ENCODE data around the gene TRO. TPM values are rescaled to one million over a fixed set of nuclear protein-coding genes. Genes with fewer than 3 reads are reported as not detected.

The TRO gene
- total RNA-seq, 2 donors from 2014 or later, result 9.7 to 24.3 TPM

DNA sequence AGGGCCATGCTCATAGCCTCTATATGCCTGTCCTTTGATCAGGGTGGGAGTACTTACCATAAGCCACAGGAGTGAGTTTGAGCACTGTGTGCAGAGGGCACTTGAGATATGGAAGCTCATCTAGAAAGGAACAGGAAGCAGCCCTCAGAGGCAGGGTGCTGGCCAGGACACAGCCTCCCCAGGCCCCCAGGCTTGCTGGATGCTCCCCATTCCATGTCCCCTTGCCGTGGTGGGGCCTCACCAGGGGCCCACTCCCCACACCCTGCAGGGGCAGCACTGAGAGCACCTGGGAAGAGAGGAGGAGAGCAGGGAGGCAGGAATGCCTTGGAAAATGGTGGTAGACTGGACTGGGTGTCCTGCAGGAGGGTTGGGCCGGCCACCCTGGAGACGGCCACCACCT is 14.3 kb downstream of the TRO start:
- WGBS, result 94% methylated on average over 3 of the region's 3 CpGs
- no peak overlapping the region for H3K27ac ChIP-seq
- intact Hi-C loops (cut with DNase I), result no loop called here
- no peaks in the 10 kb centered on the region for H3K4me1 ChIP-seq (replicated peaks)
- no peaks in the 10 kb centered on the region for H3K27me3 ChIP-seq (replicated peaks; ENCODE audit: insufficient read depth)
- no peaks in the 10 kb centered on the region for H3K36me3 ChIP-seq
- no peak for DNase-seq (ENCODE audit: low spot score)
- no peaks in the 10 kb centered on the region for H3K9me3 ChIP-seq
- H3K4me3 ChIP-seq, result no peak overlapping the region
- no peak for TF ChIP-seq POLR2A (IDR thresholded peaks at IDR 0.05)
- TF ChIP-seq, protein P1, sequence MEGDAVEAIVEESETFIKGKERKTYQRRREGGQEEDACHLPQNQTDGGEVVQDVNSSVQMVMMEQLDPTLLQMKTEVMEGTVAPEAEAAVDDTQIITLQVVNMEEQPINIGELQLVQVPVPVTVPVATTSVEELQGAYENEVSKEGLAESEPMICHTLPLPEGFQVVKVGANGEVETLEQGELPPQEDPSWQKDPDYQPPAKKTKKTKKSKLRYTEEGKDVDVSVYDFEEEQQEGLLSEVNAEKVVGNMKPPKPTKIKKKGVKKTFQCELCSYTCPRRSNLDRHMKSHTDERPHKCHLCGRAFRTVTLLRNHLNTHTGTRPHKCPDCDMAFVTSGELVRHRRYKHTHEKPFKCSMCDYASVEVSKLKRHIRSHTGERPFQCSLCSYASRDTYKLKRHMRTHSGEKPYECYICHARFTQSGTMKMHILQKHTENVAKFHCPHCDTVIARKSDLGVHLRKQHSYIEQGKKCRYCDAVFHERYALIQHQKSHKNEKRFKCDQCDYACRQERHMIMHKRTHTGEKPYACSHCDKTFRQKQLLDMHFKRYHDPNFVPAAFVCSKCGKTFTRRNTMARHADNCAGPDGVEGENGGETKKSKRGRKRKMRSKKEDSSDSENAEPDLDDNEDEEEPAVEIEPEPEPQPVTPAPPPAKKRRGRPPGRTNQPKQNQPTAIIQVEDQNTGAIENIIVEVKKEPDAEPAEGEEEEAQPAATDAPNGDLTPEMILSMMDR (IDR thresholded peaks at IDR 0.05), result no peak
- no peak for TF ChIP-seq POLR2AphosphoS5 (IDR thresholded peaks at IDR 0.05)

DNA sequence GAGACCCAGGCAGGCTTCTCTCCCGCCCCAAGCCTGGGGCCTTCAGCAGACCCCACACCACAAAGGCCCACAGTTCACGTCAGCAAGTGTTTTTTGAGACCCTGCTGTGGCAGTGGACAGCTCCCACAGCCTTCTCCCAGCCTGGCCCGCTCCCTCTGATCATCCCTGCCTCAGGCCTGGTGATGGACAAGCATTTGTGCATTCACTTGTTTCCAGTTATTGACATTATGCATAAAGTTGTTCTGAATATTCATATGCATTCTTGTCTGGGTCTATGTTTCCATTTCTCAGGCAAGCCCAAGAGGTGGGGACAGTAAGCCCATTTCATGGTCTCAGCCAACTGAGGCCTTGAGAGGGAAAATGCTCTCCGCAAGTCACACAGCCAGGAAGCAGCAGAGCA is 14.7 kb downstream of the TRO start:
- Histone ChIP-seq H3K27ac (no peak overlapping the region), H3K27me3 (replicated peaks; ENCODE audit: insufficient read depth) (no peaks in the 10 kb centered on the region), H3K4me1 (replicated peaks) (no peaks in the 10 kb centered on the region), H3K9me3 (no peaks in the 10 kb centered on the region), H3K36me3 (no peaks in the 10 kb centered on the region), H3K4me3 (no peak overlapping the region)
- TF ChIP-seq, protein P1 (IDR thresholded peaks at IDR 0.05), result no peak
- TF ChIP-seq POLR2AphosphoS5 (IDR thresholded peaks at IDR 0.05) (no peak), POLR2A (IDR thresholded peaks at IDR 0.05) (no peak)
- WGBS, result 100% methylated on average over 4 of the region's 4 CpGs
- intact Hi-C loops (cut with DNase I), result no loop called here
- DNase-seq (ENCODE audit: low spot score), result no peak

DNA sequence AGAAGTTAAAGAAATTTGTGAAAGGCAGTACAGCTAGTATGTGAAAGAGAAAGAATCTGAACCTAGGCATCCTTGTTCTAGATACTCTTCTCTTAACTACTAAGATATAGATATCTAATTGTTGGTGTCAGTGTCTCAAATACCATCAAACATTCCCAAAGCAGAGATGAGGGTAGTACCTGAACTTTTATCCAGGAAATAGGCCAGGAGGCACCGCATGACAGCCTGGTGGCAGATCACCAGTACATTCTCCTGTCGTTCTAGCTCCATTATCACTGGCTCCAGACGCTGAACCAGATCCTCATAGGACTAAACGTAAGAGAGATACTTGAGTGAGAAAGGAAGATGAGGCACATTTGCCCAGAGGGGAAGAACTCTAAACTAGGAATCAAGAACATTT is 16.8 kb downstream of the TRO start:
- intact Hi-C loops (cut with DNase I), result no loop called here
- 100% methylated on average over 4 of the region's 4 CpGs for WGBS

DNA sequence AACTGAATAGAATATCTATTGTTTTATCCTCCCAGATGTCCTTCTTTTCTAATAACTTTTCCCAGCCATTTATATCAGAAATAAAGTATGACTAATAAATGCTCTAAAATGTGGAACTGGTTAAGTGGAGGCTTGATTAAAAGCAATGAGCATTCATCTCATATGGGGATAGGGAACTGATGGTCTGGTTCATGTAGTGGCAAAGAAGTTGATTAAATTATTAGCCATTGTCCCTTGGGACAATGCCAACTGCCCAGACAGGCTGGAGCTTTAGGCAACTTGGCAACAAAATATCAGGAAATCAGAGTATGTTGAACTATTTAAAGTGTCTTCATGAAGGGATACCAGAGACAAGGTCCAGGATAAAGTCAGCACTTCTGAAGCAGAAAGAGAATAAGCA is 24.2 kb downstream of the TRO start:
- Histone ChIP-seq H3K9me3 (no peaks in the 10 kb centered on the region), H3K27ac (no peak overlapping the region), H3K36me3 (no peaks in the 10 kb centered on the region), H3K27me3 (replicated peaks; ENCODE audit: insufficient read depth) (no peaks in the 10 kb centered on the region), H3K4me3 (no peak overlapping the region), H3K4me1 (replicated peaks) (no peaks in the 10 kb centered on the region)
- no peak for DNase-seq (ENCODE audit: low spot score)
- intact Hi-C loops (cut with DNase I), result no loop called here
- TF ChIP-seq POLR2A (IDR thresholded peaks at IDR 0.05) (no peak), POLR2AphosphoS5 (IDR thresholded peaks at IDR 0.05) (no peak)
- TF ChIP-seq, protein P1 (IDR thresholded peaks at IDR 0.05), result no peak

More for the DNA sequence above, 16.8 kb downstream of the TRO start:
- H3K4me3 ChIP-seq, result no peak overlapping the region
- no peaks in the 10 kb centered on the region for H3K4me1 ChIP-seq (replicated peaks)
- no peak overlapping the region for H3K27ac ChIP-seq
- no peaks in the 10 kb centered on the region for H3K36me3 ChIP-seq
- TF ChIP-seq POLR2AphosphoS5 (IDR thresholded peaks at IDR 0.05) (no peak), POLR2A (IDR thresholded peaks at IDR 0.05) (no peak)
- TF ChIP-seq, protein P1 (IDR thresholded peaks at IDR 0.05), result no peak
- DNase-seq (ENCODE audit: low spot score), result no peak
- no peaks in the 10 kb centered on the region for H3K9me3 ChIP-seq
- H3K27me3 ChIP-seq (replicated peaks; ENCODE audit: insufficient read depth), result no peaks in the 10 kb centered on the region

DNA sequence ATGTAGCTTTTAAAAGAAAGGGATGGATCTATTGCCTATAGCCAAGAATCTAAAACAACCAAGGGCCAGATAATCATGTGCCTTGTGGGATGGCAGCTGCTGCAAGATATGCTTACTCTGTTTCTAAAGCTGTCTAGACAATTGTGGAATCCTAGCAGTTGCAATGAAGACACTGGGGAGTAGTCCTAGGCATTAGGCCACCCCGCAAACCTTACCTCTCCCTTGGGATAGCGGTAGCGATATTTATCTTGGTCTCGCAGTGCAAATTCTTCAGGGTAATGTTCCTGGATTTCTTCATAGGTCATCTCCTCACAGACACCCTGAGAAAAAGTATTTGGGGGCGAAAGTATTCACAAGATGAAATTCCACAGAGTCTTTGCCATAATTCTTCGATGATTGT is 24.6 kb downstream of the TRO start:
- Histone ChIP-seq H3K4me3 (no peak overlapping the region), H3K36me3 (no peaks in the 10 kb centered on the region), H3K4me1 (replicated peaks) (no peaks in the 10 kb centered on the region), H3K27me3 (replicated peaks; ENCODE audit: insufficient read depth) (no peaks in the 10 kb centered on the region), H3K27ac (no peak overlapping the region), H3K9me3 (no peaks in the 10 kb centered on the region)
- TF ChIP-seq POLR2AphosphoS5 (IDR thresholded peaks at IDR 0.05) (no peak), POLR2A (IDR thresholded peaks at IDR 0.05) (no peak)
- TF ChIP-seq, protein P1 (IDR thresholded peaks at IDR 0.05), result no peak
- DNase-seq (ENCODE audit: low spot score), result no peak
- intact Hi-C loops (cut with DNase I), result no loop called here
- 89% methylated on average over 6 of the region's 6 CpGs for WGBS

Data from prostate gland (tissue), 2 donors.